Lower lobe of right lung (tissue), 2 donors: ENCODE data around the gene ACVRL1. TPM values are rescaled to one million over a fixed set of nuclear protein-coding genes. Genes with fewer than 3 reads are reported as not detected.

Experiments
- ATAC-seq, 2 donors: fragments of 200-7000 bp; cut with Tn5 transposase; one replicate each; pipeline ENCODE4 v1.9.1; 2020 to 2022; ENCODE audit warnings: mild to moderate bottlenecking in 2 of 2, moderate library complexity in 2 of 2
- DNase-seq: peaks from one replicate; pipeline ENCODE4 v3.0.0-alpha.2; 2020
- H3K27ac ChIP-seq: fragments of 200-600 bp; one replicate; pipeline ENCODE4 v1.8.0; 2022
- H3K27me3 ChIP-seq: fragments of 200-600 bp; one replicate; pipeline ENCODE4 v1.8.0; 2022; ENCODE audit warnings: low read depth
- H3K36me3 ChIP-seq: fragments of 200-600 bp; one replicate; pipeline ENCODE4 v1.8.0; 2022; ENCODE audit warnings: mild to moderate bottlenecking
- H3K4me1 ChIP-seq: fragments of 200-600 bp; one replicate; pipeline ENCODE4 v1.8.0; 2022
- H3K4me3 ChIP-seq: fragments of 200-600 bp; one replicate; pipeline ENCODE4 v1.8.0; 2022; ENCODE audit warnings: mild to moderate bottlenecking
- H3K9me3 ChIP-seq: fragments of 200-600 bp; one replicate; pipeline ENCODE4 v1.8.0; 2022
- CTCF ChIP-seq: fragments of 200-600 bp; IDR thresholded peaks from one replicate; pipeline ENCODE4 v1.8.0; 2022; ENCODE audit warnings: antibody characterized with exemption, mild to moderate bottlenecking
- intact Hi-C: fragments of 100-400 bp; cut with DNase I; formaldehyde crosslinking; loops from one replicate; pipeline ENCODE4 v1.11.0; 2022
- total RNA-seq: library from RNA; stranded (reverse); fragmentation: NEBNext Ultra II Directional; extraction: Animal tissue kit (Norgen Biotek cat#: 25700); gene quantifications from one replicate; pipeline ENCODE4 v1.2.1, GENCODE V29; 2021
- donor health status: DM: no; HTN: yes; CAD: no; lungs with severe emphysema.

The ACVRL1 gene
- total RNA-seq, 1 donor from 2014 or later: 242 TPM

DNA sequence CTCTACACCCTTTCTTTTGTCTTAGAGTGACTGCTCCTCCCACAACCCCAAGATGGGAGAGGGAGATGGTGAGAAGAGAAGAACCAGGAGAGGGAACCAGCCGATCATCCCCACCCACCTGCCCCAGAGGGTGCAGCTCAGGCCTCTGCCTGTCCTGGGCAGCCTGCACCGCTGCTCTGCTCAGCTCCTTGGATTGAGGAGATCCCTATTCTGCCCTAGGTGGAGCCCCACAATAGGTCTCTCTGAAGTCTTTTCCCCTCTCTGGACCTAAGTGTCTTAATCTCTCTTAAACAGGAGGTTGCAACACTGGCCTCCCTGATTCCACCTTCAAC lies 17.2 kb upstream of the ACVRL1 start:
- H3K9me3 ChIP-seq: no peaks in the 10 kb centered on the region
- H3K4me1 ChIP-seq: peaks cover 19% of the 10 kb centered on the region
- TF ChIP-seq CTCF: no peak
- DNase-seq: no peak
- no peak for ATAC-seq
- intact Hi-C loops: no loop called here
- H3K4me3 ChIP-seq: no peak overlapping the region
- no peaks in the 10 kb centered on the region for H3K36me3 ChIP-seq
- no peaks in the 10 kb centered on the region for H3K27me3 ChIP-seq
- no peak overlapping the region for H3K27ac ChIP-seq

DNA sequence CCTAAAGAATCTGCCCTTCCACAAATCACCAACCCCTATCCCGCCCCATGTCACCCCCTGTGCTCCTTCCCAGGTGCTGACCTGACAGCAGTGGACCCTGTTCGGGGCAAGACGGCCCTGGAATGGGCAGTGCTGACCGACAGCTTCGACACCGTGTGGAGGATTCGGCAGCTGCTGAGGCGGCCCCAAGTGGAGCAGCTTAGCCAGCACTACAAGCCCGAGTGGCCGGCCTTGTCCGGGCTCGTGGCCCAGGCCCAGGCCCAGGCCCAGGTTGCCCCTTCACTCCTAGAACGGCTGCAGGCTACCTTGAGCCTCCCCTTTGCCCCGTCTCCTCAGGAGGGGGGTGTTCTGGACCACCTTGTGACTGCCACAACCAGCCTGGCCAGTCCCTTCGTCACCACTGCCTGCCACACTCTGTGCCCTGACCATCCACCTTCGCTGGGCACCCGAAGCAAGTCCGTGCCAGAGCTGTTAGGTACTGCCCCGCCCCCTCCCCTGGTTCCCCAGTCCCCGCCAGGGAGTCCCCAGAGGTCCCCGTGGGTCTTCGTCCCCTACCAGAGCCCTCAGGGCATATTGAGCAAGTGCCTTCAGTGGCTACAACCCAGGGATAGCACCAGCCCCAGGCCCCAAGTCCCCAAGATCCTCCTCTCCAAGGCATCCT lies 16.7 kb upstream of the ACVRL1 start:
- Histone ChIP-seq H3K36me3 (no peaks in the 10 kb centered on the region), H3K27ac (no peak overlapping the region), H3K27me3 (no peaks in the 10 kb centered on the region), H3K9me3 (no peaks in the 10 kb centered on the region), H3K4me1 (peaks cover 25% of the 10 kb centered on the region), H3K4me3 (no peak overlapping the region)
- no peak for TF ChIP-seq CTCF
- intact Hi-C loops: no loop called here
- ATAC-seq (no peak), DNase-seq (no peak)

DNA sequence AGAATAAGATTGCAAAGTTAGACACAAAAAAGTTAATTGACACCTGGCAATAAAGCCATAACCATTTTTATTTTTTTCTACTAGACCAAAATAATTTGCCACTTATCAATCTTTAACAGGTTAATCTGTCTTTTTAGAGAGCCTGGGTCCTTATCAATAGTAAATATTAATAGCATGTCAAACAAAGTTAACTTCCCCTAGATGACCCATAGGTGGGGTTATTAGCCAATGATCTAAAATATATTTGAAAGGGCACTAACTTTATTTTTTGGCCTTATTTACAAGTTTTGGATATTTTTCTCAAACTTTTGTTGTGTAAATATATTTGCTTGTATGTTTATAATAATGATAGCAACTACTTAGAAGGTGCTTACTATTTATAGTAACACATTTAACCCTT lies 15.5 kb upstream of the ACVRL1 start:
- H3K9me3 ChIP-seq: no peaks in the 10 kb centered on the region
- no peak overlapping the region for H3K27ac ChIP-seq
- H3K36me3 ChIP-seq: no peaks in the 10 kb centered on the region
- no peak for DNase-seq
- peak; percentile 45 for TF ChIP-seq CTCF
- H3K4me1 ChIP-seq: peaks cover 30% of the 10 kb centered on the region
- H3K4me3 ChIP-seq: no peak overlapping the region
- intact Hi-C loops: no loop called here
- no peak for ATAC-seq
- no peaks in the 10 kb centered on the region for H3K27me3 ChIP-seq

DNA sequence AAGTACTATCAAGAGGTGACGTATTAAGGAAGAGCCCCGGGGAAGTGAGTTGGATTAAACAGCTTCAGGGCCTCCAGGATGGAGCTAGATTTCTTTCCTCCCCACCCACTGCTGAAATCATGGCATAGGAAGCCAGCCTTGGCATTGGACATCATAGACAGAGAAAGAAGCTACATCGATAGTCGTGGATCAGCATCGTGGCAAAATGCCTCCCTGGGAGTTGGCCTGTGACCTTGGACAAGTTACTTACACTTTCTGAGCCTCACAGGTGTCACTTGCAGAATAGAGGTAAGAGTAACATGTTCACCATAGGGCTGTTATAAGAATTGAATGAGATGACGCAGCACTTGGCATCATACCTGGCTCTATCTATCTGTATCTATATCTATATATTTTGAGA lies 13.5 kb upstream of the ACVRL1 start:
- Histone ChIP-seq H3K27ac (no peak overlapping the region), H3K9me3 (no peaks in the 10 kb centered on the region), H3K4me1 (peaks cover 43% of the 10 kb centered on the region), H3K4me3 (no peak overlapping the region), H3K36me3 (no peaks in the 10 kb centered on the region), H3K27me3 (no peaks in the 10 kb centered on the region)
- no peak for DNase-seq
- no peak for ATAC-seq
- no peak for TF ChIP-seq CTCF
- intact Hi-C loops: no loop called here

DNA sequence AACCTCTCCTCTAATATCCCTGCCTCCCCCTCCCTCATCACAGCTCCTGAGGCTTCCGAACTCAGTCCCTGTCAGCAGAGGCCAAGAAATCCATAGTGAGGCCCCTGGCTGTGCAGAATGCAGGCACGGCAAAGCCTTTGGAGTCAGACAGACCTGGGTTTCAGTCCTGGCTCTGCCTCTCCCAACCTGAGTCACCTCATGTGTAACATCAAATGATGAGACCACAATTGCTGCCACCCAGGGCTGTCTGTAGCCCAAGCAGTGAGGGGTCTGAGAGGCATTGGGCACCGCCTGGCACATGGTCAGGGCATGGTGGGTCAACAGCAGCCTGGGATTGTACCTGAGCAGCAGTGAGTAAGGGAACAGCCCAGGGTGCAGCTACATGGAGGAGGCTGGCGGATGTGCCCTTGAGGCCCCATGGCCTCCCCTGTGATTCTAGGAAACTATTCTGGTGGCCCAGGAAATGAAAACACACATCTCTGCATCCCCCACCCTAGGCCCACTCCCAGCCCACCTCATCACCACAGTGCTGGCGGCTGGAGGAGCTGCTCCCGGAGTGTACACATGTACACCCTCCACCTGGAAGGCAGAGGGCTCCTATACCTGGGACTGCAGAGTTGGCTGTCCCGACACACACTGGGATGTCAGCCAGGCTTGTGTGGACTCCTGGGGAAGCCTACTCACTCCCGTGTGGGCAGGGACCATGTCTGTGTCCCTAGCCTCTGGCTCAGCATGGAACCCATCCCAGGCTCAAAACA lies 11.7 kb upstream of the ACVRL1 start:
- no peak for TF ChIP-seq CTCF
- Histone ChIP-seq H3K36me3 (no peaks in the 10 kb centered on the region), H3K27ac (peak overlapping the region; percentile 78), H3K27me3 (no peaks in the 10 kb centered on the region), H3K9me3 (no peaks in the 10 kb centered on the region), H3K4me1 (peaks cover 43% of the 10 kb centered on the region), H3K4me3 (no peak overlapping the region)
- DNase-seq (no peak), ATAC-seq (peak in 1 of 2 donors; percentile 4)
- intact Hi-C loops: no loop called here
